T-cell (primary cell): ENCODE measurements around the gene SELENOV. TPM values are rescaled to one million over a fixed set of nuclear protein-coding genes. Genes with fewer than 3 reads are reported as not detected.

Source experiments
- ATAC-seq, 4 experiments: fragments of 200-7000 bp in 3 of 4; fragments of 150-1000 bp in 1 of 4; cut with Tn5 transposase; replicated peaks in 1 of 4; 1 replicate in 3 of 4; 2 replicates in 1 of 4; pipeline ENCODE4 v1.10.0; 2021; ENCODE audit warnings: moderate library complexity in 3 of 4, mild to moderate bottlenecking in 2 of 4, moderate number of reproducible peaks in 1 of 4
- CTCF ChIA-PET, 2 donors: fragments of 300-600 bp; sonication (Branson Sonifier 250); formaldehyde crosslinking; loops; one replicate each; lab custom pipeline; 2022; ENCODE audit warnings: antibody characterized with exemption in 2 of 2; lab: Charles Lee
- POLR2A ChIA-PET, 2 donors: fragments of 300-600 bp; sonication (Branson Sonifier 250); formaldehyde crosslinking; loops; one replicate each; lab custom pipeline; 2022; ENCODE audit warnings: antibody characterized with exemption in 2 of 2; lab: Charles Lee
- DNase-seq, 35 experiments: peaks; one replicate each; pipeline versions ENCODE4 v3.0.0 to v3.0.0-alpha.2; 2013 to 2023
- H3K27ac ChIP-seq: one replicate; pipeline ENCODE4 v1.5.1; 2013; ENCODE audit warnings: low read length
- H3K27me3 ChIP-seq, 2 experiments: replicated peaks in 1 of 2; 1 replicate in 1 of 2; 2 replicates in 1 of 2; pipeline versions ENCODE4 v1.6.1 to v1.7.0; 2013; ENCODE audit warnings: low read length in 1 of 2, mixed read lengths in 1 of 2; ENCODE audit not compliant: control insufficient read depth in 2 of 2, insufficient read depth in 2 of 2; ENCODE audit errors: extremely low read depth in 1 of 2
- H3K36me3 ChIP-seq, 2 donors: 1 replicate in 1 of 2; 2 replicates in 1 of 2; pipeline versions ENCODE4 v1.6.1 to v1.7.0; 2013; ENCODE audit warnings: low read length in 1 of 2; ENCODE audit not compliant: control insufficient read depth in 2 of 2, insufficient read depth in 1 of 2; ENCODE audit errors: extremely low read depth in 1 of 2
- H3K4me1 ChIP-seq, 2 experiments: 1 replicate in 1 of 2; 2 replicates in 1 of 2; pipeline versions ENCODE4 v1.6.1 to v1.7.0; 2013; ENCODE audit warnings: low read length in 2 of 2, mixed read lengths in 1 of 2; ENCODE audit not compliant: insufficient read depth in 2 of 2, control insufficient read depth in 1 of 2; ENCODE audit errors: extremely low read depth in 1 of 2
- H3K4me3 ChIP-seq, 2 donors: 1 replicate in 1 of 2; 2 replicates in 1 of 2; pipeline versions ENCODE4 v1.5.1 to v1.7.0; 2013; ENCODE audit warnings: mild to moderate bottlenecking in 2 of 2, low read length in 1 of 2, moderate library complexity in 1 of 2; ENCODE audit not compliant: control insufficient read depth in 1 of 2; ENCODE audit errors: extremely low read depth in 1 of 2
- H3K9me3 ChIP-seq: 2 replicates; pipeline ENCODE4 v1.7.0; 2013
- H3K27ac Mint-ChIP-seq, 2 donors: one replicate each; pipeline ENCODE4 v1.8.0; 2020 to 2021; ENCODE audit warnings: mild to moderate bottlenecking in 2 of 2, mixed read lengths in 2 of 2
- H3K27me3 Mint-ChIP-seq, 2 donors: one replicate each; pipeline ENCODE4 v1.8.0; 2021 to 2022; ENCODE audit warnings: mixed read lengths in 2 of 2
- H3K36me3 Mint-ChIP-seq: one replicate; pipeline ENCODE4 v1.8.0; 2021; ENCODE audit warnings: mixed read lengths
- H3K4me1 Mint-ChIP-seq, 3 donors: one replicate each; pipeline ENCODE4 v1.8.0; 2020 to 2022; ENCODE audit warnings: mixed read lengths in 3 of 3, mild to moderate bottlenecking in 1 of 3
- H3K4me3 Mint-ChIP-seq, 3 donors: one replicate each; pipeline ENCODE4 v1.8.0; 2020 to 2022; ENCODE audit warnings: mild to moderate bottlenecking in 3 of 3, mixed read lengths in 3 of 3, moderate library complexity in 3 of 3
- H3K9me3 Mint-ChIP-seq, 3 donors: one replicate each; pipeline ENCODE4 v1.8.0; 2020 to 2022; ENCODE audit warnings: mixed read lengths in 3 of 3
- WGBS: methylation state at CpG from one replicate; pipeline ENCODE4 v1.1.5; 2013; ENCODE audit warnings: missing lambda C conversion rate; ENCODE audit not compliant: insufficient coverage; 5-methylcytosine and 5-hydroxymethylcytosine counted together
- total RNA-seq, 35 experiments: library from RNA in 6 of 35; stranded (reverse) in 6 of 35; fragments of 120-200 nt in 1 of 35; gene quantifications; one replicate each; pipeline versions ENCODE4 v1.2.1 to v1.2.4 and lab custom pipeline; 2013 to 2026

Gene SELENOV
- total RNA-seq, 5 donors from 2014 or later (not counting 1 experiment from before 2014, with no cell fraction given), result not detected

- DNase-seq (no peak), ATAC-seq (peak in 2 of 4 experiments; percentile 10 to 45)
- POLR2A ChIA-PET, result no interaction called here
- peak overlapping the region; percentile 54 for H3K27ac ChIP-seq
- no peaks in the 10 kb centered on the region for H3K36me3 ChIP-seq
- CTCF ChIA-PET, result interaction anchor here (0.6 to 2.4 kb wide), 10 partner anchors 12 to 888 kb away, joined by 3 to 11 read pairs (median 4); partner anchors contain the start of gene RPS16 (in 1 of the 2)
- Mint-ChIP-seq H3K4me1 (peaks cover 38 to 49% (median 45%) of the 10 kb centered on the region in 3 donors), H3K4me3 (peak overlapping the region; percentile 85 to 92 (median 90)), H3K36me3 (no peaks in the 10 kb centered on the region), H3K27me3 (no peaks in the 10 kb centered on the region), H3K9me3 (no peaks in the 10 kb centered on the region), H3K27ac (peak overlapping the region; percentile 79 to 90)
- peak overlapping the region; percentile 88 to 90 for H3K4me3 ChIP-seq
- H3K9me3 ChIP-seq, result no peaks in the 10 kb centered on the region
- peaks cover 5 to 17% of the 10 kb centered on the region in 2 experiments for H3K4me1 ChIP-seq
- 0% methylated on average over 7 of the region's 12 CpGs for WGBS
- no peaks in the 10 kb centered on the region for H3K27me3 ChIP-seq
Measured at GRCh38 chr19:39533003-39533512, 18.1 kb downstream of the SELENOV start.

GRCh38 chr19:39533791-39534190, 18.9 kb downstream of the SELENOV start:
- Histone ChIP-seq H3K4me1 (peaks cover 13 to 17% of the 10 kb centered on the region in 2 experiments), H3K36me3 (no peaks in the 10 kb centered on the region), H3K9me3 (no peaks in the 10 kb centered on the region), H3K27ac (no peak overlapping the region), H3K27me3 (no peaks in the 10 kb centered on the region), H3K4me3 (no peak overlapping the region)
- Mint-ChIP-seq H3K27me3 (no peaks in the 10 kb centered on the region), H3K9me3 (no peaks in the 10 kb centered on the region), H3K27ac (no peak overlapping the region), H3K4me1 (peaks cover 40 to 50% (median 46%) of the 10 kb centered on the region in 3 donors), H3K36me3 (no peaks in the 10 kb centered on the region), H3K4me3 (no peak overlapping the region)
- POLR2A ChIA-PET, result no interaction called here
- WGBS, result no CpG with 5 or more reads among the region's 3 CpGs
- DNase-seq (no peak), ATAC-seq (no peak)
- CTCF ChIA-PET, result interaction anchor here (0.6 to 2.4 kb wide), 5 partner anchors 57 to 324 kb away, joined by 3 to 11 read pairs (median 4); no protein-coding TSS in a partner anchor

DNA sequence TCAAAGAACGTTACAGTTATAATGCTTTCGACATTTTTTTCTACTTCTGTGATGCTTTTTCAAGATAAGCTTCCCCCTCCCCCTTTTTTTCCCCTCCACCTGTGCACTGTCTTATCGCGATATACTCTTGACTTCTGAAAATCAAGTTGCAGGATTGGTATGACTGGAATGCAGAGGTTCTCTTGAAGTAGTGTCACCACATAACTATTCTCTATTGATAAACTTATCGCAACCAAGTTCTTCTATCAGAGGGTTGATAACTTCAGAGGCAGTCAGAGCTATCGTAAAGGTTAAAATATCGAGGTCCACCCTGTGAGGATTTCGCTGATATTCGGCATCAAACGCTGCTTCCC, 24.2 kb downstream of the SELENOV start:
- no peaks in the 10 kb centered on the region for H3K36me3 ChIP-seq

DNA sequence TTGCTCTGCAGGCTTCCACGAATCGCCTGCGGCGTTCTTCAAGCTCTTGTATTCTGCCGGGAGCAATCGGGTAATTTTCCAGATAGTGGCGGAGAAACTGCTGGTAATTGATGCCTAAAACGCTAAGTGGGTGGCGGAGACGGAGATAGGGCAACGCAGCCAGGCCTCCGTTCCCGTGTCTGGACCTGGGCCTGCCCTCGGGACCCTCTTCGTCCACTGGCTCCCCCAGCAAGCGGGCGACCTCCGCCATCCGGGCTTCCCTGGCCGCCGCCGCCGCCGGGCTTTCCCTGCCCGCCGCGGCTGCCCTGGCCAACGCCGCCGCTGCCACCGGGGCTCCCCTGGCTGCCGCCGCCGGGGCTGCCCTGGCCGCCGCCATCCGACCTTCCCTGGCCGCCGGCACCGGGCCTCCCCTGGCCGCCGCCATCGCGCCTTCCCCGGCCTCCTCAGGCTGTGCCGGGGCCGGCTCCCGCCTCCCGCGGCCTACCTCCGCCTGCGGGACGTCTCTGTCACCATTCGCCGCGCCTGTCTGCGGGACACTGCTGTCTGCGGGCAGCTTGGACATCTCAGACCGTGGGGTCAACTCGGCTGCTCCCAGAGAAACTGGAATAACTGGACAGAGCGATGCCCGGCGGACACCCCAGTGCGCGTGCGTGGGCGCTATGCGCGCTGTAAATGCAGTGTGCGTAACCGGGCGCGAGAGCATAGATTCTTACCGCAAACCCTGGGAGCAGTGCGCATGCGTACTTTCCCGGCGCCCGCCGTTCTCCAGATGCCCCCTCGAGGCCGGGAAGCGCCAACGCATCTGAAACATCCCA, 24.8 kb downstream of the SELENOV start, which contains the start of gene EID2:
Gene EID2, minus strand, starts transcription at position 644 of the 815 bp plus-strand sequence. Its CDS starts 82 bp downstream, at position 562.
- Histone ChIP-seq H3K9me3 (no peaks in the 10 kb centered on the region), H3K4me1 (peaks cover 17 to 25% of the 10 kb centered on the region in 2 experiments), H3K27ac (peak within 1 kb of the TSS; percentile 93), H3K27me3 (no peaks in the 10 kb centered on the region), H3K36me3 (no peaks in the 10 kb centered on the region), H3K4me3 (peak within 1 kb of the TSS; percentile 78 to 91)
- POLR2A ChIA-PET, result interaction anchor here in 1 of 2 donors (0.6 kb wide), 1 partner anchor 23 kb away, joined by 5 read pairs; no protein-coding TSS in a partner anchor
- ATAC-seq (peak; percentile 83 to 90 (median 86)), DNase-seq (peak; percentile 77 to 98 (median 91))
- H3K36me3 Mint-ChIP-seq, result no peaks in the 10 kb centered on the region
- no peaks in the 10 kb centered on the region for H3K27me3 Mint-ChIP-seq
- H3K4me3 Mint-ChIP-seq, result peak within 1 kb of the TSS; percentile 93 to 94 (median 94)
- WGBS, result under 1% methylated on average over 82 of the region's 84 CpGs
- H3K9me3 Mint-ChIP-seq, result no peaks in the 10 kb centered on the region
- CTCF ChIA-PET, result interaction anchor here in 1 of 2 donors (0.6 to 1.2 kb wide), 3 partner anchors 59 to 135 kb away, joined by 3 read pairs; partner anchors contain the start of genes RPS16 and TIMM50
- peaks cover 66 to 78% (median 66%) of the 10 kb centered on the region in 3 donors for H3K4me1 Mint-ChIP-seq
- peak within 1 kb of the TSS; percentile 96 to 98 for H3K27ac Mint-ChIP-seq

More for the DNA sequence above, 24.2 kb downstream of the SELENOV start:
- ChIA-PET POLR2A (interaction anchor here in 1 of 2 donors (0.6 kb wide), 1 partner anchor 23 kb away, joined by 5 read pairs; no protein-coding TSS in a partner anchor), CTCF (interaction anchor here in 1 of 2 donors (1.2 kb wide), 1 partner anchor 103 kb away, joined by 3 read pairs; the partner anchor contains the start of gene RPS16)
- H3K4me3 Mint-ChIP-seq, result peak overlapping the region; percentile 89 to 94 (median 90)
- Histone ChIP-seq H3K4me3 (peak overlapping the region; percentile 78 to 91), H3K27me3 (no peaks in the 10 kb centered on the region), H3K9me3 (no peaks in the 10 kb centered on the region), H3K4me1 (peaks cover 13 to 21% of the 10 kb centered on the region in 2 experiments), H3K27ac (peak overlapping the region; percentile 79)
- WGBS, result 2% methylated on average over 5 of the region's 10 CpGs
- H3K4me1 Mint-ChIP-seq, result peaks cover 60 to 73% (median 60%) of the 10 kb centered on the region in 3 donors
- DNase-seq (peak in 1 of 35 experiments; percentile 31), ATAC-seq (no peak)
- no peaks in the 10 kb centered on the region for H3K36me3 Mint-ChIP-seq
- peak overlapping the region; percentile 88 to 90 for H3K27ac Mint-ChIP-seq
- H3K27me3 Mint-ChIP-seq, result no peaks in the 10 kb centered on the region
- H3K9me3 Mint-ChIP-seq, result no peaks in the 10 kb centered on the region

- POLR2A ChIA-PET, result no interaction called here
- no CpG with 5 or more reads among the region's 10 CpGs for WGBS
- no peaks in the 10 kb centered on the region for H3K27me3 ChIP-seq
Measured at GRCh38 chr19:39540333-39540673, 25.4 kb downstream of the SELENOV start.

GRCh38 chr19:39542206-39542605, 27.3 kb downstream of the SELENOV start:
- no peaks in the 10 kb centered on the region for H3K27me3 Mint-ChIP-seq
- Histone ChIP-seq H3K27ac (no peak overlapping the region), H3K9me3 (no peaks in the 10 kb centered on the region), H3K4me1 (peaks cover 31 to 35% of the 10 kb centered on the region in 2 experiments), H3K36me3 (no peaks in the 10 kb centered on the region), H3K27me3 (no peaks in the 10 kb centered on the region), H3K4me3 (no peak overlapping the region)
- no CpG with 5 or more reads among the region's 2 CpGs for WGBS
- CTCF ChIA-PET, result interaction anchor here in 1 of 2 donors (0.6 kb wide), 1 partner anchor 424 kb away, joined by 3 read pairs; no protein-coding TSS in a partner anchor
- POLR2A ChIA-PET, result interaction anchor here in 1 of 2 donors (0.6 kb wide), 1 partner anchor 71 kb away, joined by 3 read pairs; no protein-coding TSS in a partner anchor
- no peak for ATAC-seq
- H3K4me3 Mint-ChIP-seq, result peak overlapping the region in 1 of 3 donors; percentile 27
- H3K27ac Mint-ChIP-seq, result peak overlapping the region; percentile 73 to 83
- DNase-seq, result no peak
- no peaks in the 10 kb centered on the region for H3K9me3 Mint-ChIP-seq
- no peaks in the 10 kb centered on the region for H3K36me3 Mint-ChIP-seq
- H3K4me1 Mint-ChIP-seq, result peaks cover 74 to 82% (median 80%) of the 10 kb centered on the region in 3 donors

More at GRCh38 chr19:39540333-39540673, 25.4 kb downstream of the SELENOV start:
- Histone ChIP-seq H3K27ac (peak overlapping the region; percentile 93), H3K9me3 (no peaks in the 10 kb centered on the region), H3K36me3 (no peaks in the 10 kb centered on the region), H3K4me1 (peaks cover 23 to 28% of the 10 kb centered on the region in 2 experiments), H3K4me3 (peak overlapping the region; percentile 78 to 91)
- Mint-ChIP-seq H3K27ac (peak overlapping the region; percentile 96 to 98), H3K4me1 (peaks cover 69 to 80% (median 70%) of the 10 kb centered on the region in 3 donors), H3K27me3 (no peaks in the 10 kb centered on the region), H3K4me3 (peak overlapping the region; percentile 93 to 94 (median 94)), H3K9me3 (no peaks in the 10 kb centered on the region), H3K36me3 (no peaks in the 10 kb centered on the region)
- CTCF ChIA-PET, result interaction anchor here in 1 of 2 donors (0.6 to 1.0 kb wide), 2 partner anchors 59 to 134 kb away, joined by 3 read pairs; partner anchors contain the start of gene TIMM50
- no peak for DNase-seq
- no peak for ATAC-seq
